ENCODE data around the gene BRSK2. TPM values are rescaled to one million over a fixed set of nuclear protein-coding genes. Genes with fewer than 3 reads are reported as not detected.
"Not testable (repeated sequence)": the region's sequence is repeated elsewhere in the genome, so short reads cannot be mapped to it uniquely, and the experiment has no call there.

The BRSK2 gene
- total RNA-seq, result 9.3 TPM

DNA sequence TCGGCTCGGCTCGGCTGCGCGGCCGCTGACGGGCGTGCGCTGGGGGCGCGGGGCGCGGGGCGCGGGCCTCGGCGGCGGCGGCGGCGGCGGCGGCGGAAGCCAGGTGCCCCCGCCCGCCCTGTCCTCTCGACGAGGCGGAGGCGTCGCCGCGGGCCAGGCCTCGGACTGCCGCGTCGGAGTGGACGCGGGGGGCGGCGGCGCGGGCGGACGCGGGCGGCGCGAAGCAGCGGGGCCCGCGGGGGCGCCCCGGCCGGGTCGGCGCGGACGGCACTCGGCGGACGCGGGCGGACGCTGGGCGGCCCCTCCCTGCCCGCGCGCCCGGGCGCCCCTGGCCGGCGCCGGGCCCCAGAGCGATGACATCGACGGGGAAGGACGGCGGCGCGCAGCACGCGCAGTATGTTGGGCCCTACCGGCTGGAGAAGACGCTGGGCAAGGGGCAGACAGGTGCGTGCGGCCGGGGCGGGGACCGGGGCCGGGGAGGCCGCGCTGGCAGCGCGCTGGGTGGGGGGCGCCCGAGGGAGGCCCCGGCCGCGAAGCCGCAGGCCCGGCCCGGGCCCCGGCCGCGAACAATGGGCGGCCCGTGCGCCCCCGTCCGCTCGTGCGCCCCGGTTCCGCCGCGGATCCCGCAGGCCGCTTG lies at the start of gene BRSK2:
Gene BRSK2, plus strand, starts transcription at position 3 of the 637 bp plus-strand sequence. Its CDS starts 351 bp downstream, at position 354.
- intact Hi-C loops (cut with DNase I), result loop anchor here (1.0 to 5.0 kb wide), 5 partner anchors 54 to 128 kb away; partner anchors contain the start of gene TOLLIP
- Histone ChIP-seq H3K27me3 (peaks cover 24% of the 10 kb centered on the region), H3K4me3 (peak within 1 kb of the TSS; percentile 59 to 66), H3K27ac (peak within 1 kb of the TSS; percentile 37 to 50), H3K36me3 (no peaks in the 10 kb centered on the region), H3K4me1 (peaks cover 4 to 11% of the 10 kb centered on the region in 2 donors), H3K9me3 (no peaks in the 10 kb centered on the region)
- DNase-seq (ENCODE audit: low spot score in 2 of 2), result no peak
- TF ChIP-seq, protein P1, sequence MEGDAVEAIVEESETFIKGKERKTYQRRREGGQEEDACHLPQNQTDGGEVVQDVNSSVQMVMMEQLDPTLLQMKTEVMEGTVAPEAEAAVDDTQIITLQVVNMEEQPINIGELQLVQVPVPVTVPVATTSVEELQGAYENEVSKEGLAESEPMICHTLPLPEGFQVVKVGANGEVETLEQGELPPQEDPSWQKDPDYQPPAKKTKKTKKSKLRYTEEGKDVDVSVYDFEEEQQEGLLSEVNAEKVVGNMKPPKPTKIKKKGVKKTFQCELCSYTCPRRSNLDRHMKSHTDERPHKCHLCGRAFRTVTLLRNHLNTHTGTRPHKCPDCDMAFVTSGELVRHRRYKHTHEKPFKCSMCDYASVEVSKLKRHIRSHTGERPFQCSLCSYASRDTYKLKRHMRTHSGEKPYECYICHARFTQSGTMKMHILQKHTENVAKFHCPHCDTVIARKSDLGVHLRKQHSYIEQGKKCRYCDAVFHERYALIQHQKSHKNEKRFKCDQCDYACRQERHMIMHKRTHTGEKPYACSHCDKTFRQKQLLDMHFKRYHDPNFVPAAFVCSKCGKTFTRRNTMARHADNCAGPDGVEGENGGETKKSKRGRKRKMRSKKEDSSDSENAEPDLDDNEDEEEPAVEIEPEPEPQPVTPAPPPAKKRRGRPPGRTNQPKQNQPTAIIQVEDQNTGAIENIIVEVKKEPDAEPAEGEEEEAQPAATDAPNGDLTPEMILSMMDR (IDR thresholded peaks at IDR 0.05), result no peak

DNA sequence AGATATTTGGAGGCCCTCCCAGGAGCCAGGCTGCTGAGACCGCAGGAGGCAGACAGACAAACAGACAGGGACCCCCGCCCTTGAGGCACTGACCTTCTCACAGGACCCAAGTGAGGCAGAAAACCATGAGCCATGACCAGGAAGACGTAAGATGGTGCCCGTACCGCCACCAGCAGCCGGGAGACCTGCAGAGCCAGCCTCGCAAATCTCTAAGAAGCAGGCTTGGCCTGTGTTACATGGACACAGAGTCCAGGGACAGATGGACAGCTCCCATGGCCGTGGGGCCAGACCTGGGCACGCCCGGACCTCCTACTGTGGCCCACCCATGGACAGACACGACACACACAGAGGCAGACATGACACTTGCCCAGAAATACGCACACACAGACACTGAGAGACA lies 49.6 kb upstream of the BRSK2 start:
- Histone ChIP-seq H3K27ac (no peak overlapping the region), H3K9me3 (no peaks in the 10 kb centered on the region), H3K4me3 (no peak overlapping the region), H3K4me1 (peaks cover 5 to 7% of the 10 kb centered on the region in 2 donors), H3K27me3 (no peaks in the 10 kb centered on the region), H3K36me3 (no peaks in the 10 kb centered on the region)
- peak in 1 of 2 donors; percentile 42 for DNase-seq (ENCODE audit: low spot score in 2 of 2)
- intact Hi-C loops (cut with DNase I), result no loop called here
- TF ChIP-seq, protein P1 (IDR thresholded peaks at IDR 0.05), result no peak

DNA sequence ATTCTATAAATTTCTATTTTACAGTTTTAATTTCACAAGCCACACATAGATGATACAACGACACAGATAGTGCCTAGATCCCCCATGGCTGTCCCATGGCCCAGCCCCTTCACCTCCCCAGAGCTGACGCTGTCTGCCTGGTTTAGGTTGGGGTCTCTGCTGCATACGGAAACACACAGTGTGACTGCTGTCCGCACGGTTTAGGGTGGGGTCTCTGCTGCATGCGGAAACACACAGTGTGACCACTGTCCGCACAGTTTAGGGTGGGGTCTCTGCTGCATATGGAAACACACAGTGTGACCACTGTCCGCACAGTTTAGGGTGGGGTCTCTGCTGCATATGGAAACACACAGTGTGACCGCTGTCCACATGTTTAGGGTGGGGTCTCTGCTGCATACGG lies 48.5 kb upstream of the BRSK2 start:
- intact Hi-C loops (cut with DNase I); H3K4me3 ChIP-seq; H3K4me1 ChIP-seq; H3K9me3 ChIP-seq; H3K36me3 ChIP-seq; H3K27ac ChIP-seq; H3K27me3 ChIP-seq: not testable (repeated sequence)
- peak in 1 of 2 donors; percentile 37 for DNase-seq (ENCODE audit: low spot score in 2 of 2)

DNA sequence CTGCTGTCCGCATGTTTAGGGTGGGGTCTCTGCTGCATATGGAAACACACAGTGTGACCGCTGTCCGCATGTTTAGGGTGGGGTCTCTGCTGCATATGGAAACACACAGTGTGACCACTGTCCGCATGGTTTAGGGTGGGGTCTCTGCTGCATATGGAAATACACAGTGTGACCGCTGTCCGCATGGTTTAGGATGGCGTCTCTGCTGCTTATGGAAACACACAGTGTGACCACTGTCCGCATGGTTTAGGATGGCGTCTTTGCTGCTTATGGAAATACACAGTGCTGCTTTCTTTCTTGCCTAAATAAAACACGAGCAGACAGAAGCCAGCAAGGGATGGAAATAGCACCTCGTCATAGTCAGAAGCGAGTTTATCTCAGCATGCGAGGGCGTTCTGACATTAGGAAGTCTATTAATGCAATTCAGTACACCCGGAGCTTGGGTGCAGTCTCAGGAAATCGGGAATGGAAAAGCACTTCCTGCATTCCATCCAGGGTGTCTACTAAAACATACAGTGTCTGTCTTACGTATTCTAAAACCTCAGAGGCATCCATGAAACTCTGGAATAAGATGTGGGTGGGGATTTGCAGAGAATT lies 47.7 kb upstream of the BRSK2 start:
- intact Hi-C loops (cut with DNase I), result no loop called here
- Histone ChIP-seq H3K4me3 (no peak overlapping the region), H3K9me3 (no peaks in the 10 kb centered on the region), H3K27ac (peak overlapping the region in 1 of 2 donors; percentile 13), H3K36me3 (no peaks in the 10 kb centered on the region), H3K27me3 (no peaks in the 10 kb centered on the region), H3K4me1 (no peaks in the 10 kb centered on the region)
- peak in 1 of 2 donors; percentile 64 for DNase-seq (ENCODE audit: low spot score in 2 of 2)
- TF ChIP-seq, protein P1 (IDR thresholded peaks at IDR 0.05), result no peak

DNA sequence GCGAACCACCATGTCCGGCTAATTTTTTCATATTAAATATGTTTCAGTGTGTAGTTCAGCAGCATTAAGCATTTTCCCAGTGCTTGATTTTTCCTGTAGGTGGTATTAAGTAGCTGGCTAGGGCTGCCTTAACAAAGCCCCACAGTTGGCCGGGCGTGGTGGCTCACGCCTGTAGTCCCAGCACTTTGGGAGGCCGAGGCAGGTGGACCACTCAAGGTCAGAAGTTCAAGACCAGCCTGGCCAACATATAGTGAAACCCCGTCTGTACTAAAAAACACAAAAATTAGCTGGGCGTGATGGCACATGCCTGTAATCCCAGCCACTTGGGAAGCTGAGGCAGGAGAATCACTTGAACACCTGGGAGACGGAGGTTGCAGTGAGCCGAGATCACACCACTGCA lies 46.8 kb upstream of the BRSK2 start:
- TF ChIP-seq, protein P1 (IDR thresholded peaks at IDR 0.05), result no peak
- Histone ChIP-seq H3K4me3 (no peak overlapping the region), H3K27me3 (no peaks in the 10 kb centered on the region), H3K27ac (no peak overlapping the region), H3K4me1 (no peaks in the 10 kb centered on the region), H3K36me3 (no peaks in the 10 kb centered on the region), H3K9me3 (no peaks in the 10 kb centered on the region)
- intact Hi-C loops (cut with DNase I), result no loop called here
- no peak for DNase-seq (ENCODE audit: low spot score in 2 of 2)

DNA sequence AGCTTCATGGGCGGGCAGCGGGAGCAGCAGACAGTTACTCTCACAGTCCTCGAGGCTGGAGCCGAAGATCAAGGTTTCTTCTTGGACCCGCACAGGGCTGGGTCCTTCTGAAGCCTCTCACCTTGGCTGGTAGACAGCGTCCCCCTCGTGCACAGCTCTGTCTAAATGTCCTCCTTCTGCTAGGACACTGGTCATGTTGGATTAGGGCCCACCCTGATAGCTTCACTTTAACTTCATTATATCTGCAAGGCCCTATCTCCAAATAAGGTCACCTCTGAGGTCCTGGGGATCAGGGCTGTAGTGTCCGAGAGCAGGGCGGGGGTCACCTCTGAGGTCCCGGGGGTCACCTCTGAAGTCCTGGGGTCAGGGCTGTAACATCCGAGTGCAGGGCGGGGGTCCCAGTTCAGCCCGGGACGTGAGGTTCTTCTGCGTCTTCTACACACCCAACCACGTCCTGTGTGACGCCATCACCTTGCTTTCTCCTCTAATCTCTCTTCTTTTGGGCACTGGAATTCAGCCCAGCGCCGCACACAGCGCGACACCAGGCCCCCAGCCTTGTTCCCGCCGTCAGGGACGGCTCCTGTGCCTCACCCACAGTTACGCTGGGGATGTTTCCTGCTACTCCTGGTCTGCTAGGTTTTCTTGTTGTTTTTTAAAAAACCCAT lies 46.2 kb upstream of the BRSK2 start:
- intact Hi-C loops (cut with DNase I), result no loop called here

More for the DNA sequence above, 46.2 kb upstream of the BRSK2 start:
- Histone ChIP-seq H3K4me3 (no peak overlapping the region), H3K4me1 (no peaks in the 10 kb centered on the region), H3K9me3 (no peaks in the 10 kb centered on the region), H3K27me3 (no peaks in the 10 kb centered on the region), H3K27ac (no peak overlapping the region), H3K36me3 (no peaks in the 10 kb centered on the region)
- peak in 1 of 2 donors; percentile 53 for DNase-seq (ENCODE audit: low spot score in 2 of 2)
- TF ChIP-seq, protein P1 (IDR thresholded peaks at IDR 0.05), result no peak

Data from ascending aorta (tissue), 2 donors.